IMR-90 (cell line): Measurements from ENCODE around the gene DNAH17. TPM values are rescaled to one million over a fixed set of nuclear protein-coding genes. Genes with fewer than 3 reads are reported as not detected.

Experiments
- ATAC-seq: fragments of 200-7000 bp; cut with Tn5 transposase; 2 replicates; pipeline ENCODE4 v1.9.1; 2020; ENCODE audit warnings: low read depth, mild to moderate bottlenecking, moderate library complexity
- BruUV-seq: library from RNA; stranded (reverse); fragments of 400-500 nt; replicated peaks from 2 replicates; lab custom pipeline; 2021; lab: Mats Ljungman, UMichigan
- CTCF ChIA-PET: fragments of 300-600 bp; formaldehyde crosslinking; extraction: SDS; loops from one replicate; lab custom pipeline; 2021; ENCODE audit warnings: antibody characterized with exemption; lab: Yijun Ruan, JAX
- POLR2A ChIA-PET: fragments of 300-600 bp; sonication (Branson Sonifier 250); formaldehyde crosslinking; loops from one replicate; lab custom pipeline; 2022; ENCODE audit warnings: antibody characterized with exemption; ENCODE audit not compliant: unreplicated experiment; lab: Charles Lee
- DNase-seq: peaks from one replicate; pipeline ENCODE4 v3.0.0; 2013
- H2AFZ ChIP-seq: replicated peaks from 2 replicates; pipeline ENCODE3; 2013; ENCODE audit warnings: low read length, mild to moderate bottlenecking; ENCODE audit not compliant: poor library complexity
- H2AK5ac ChIP-seq: 2 replicates; pipeline ENCODE4 v1.6.1; 2013; ENCODE audit warnings: low read depth, low read length, inconsistent platforms
- H2AK9ac ChIP-seq: replicated peaks from 2 replicates; pipeline ENCODE3; 2013; ENCODE audit warnings: mild to moderate bottlenecking, low read depth, low read length, moderate library complexity; ENCODE audit not compliant: poor library complexity
- H2BK120ac ChIP-seq: 2 replicates; pipeline ENCODE4 v1.6.1; 2013; ENCODE audit warnings: low read depth, low read length, inconsistent platforms
- H2BK15ac ChIP-seq: 3 replicates; pipeline ENCODE4 v1.6.1; 2013; ENCODE audit warnings: low read depth, low read length, inconsistent platforms
- H2BK20ac ChIP-seq: 2 replicates; pipeline ENCODE4 v1.6.1; 2013; ENCODE audit warnings: low read depth, mild to moderate bottlenecking, inconsistent platforms, low read length, moderate library complexity
- H2BK5ac ChIP-seq: 2 replicates; pipeline ENCODE4 v1.6.1; 2013; ENCODE audit warnings: mild to moderate bottlenecking, low read depth, low read length, inconsistent platforms; ENCODE audit not compliant: poor library complexity, severe bottlenecking
- H3K14ac ChIP-seq: replicated peaks from 2 replicates; pipeline ENCODE4 v1.6.1; 2013; ENCODE audit warnings: low read depth, low read length, inconsistent platforms
- H3K18ac ChIP-seq: 2 replicates; pipeline ENCODE4 v1.6.1; 2013; ENCODE audit warnings: low read depth, low read length, control low read depth
- H3K23ac ChIP-seq: 2 replicates; pipeline ENCODE4 v1.6.1; 2013; ENCODE audit warnings: low read depth, low read length, inconsistent platforms
- H3K27ac ChIP-seq: 2 replicates; pipeline ENCODE4 v1.5.1; 2013; ENCODE audit warnings: mild to moderate bottlenecking, control low read depth, low read length; ENCODE audit not compliant: insufficient read depth
- H3K27me3 ChIP-seq: 2 replicates; pipeline ENCODE4 v1.6.1; 2013; ENCODE audit warnings: low read length; ENCODE audit not compliant: control insufficient read depth, insufficient read depth
- H3K36me3 ChIP-seq: 2 replicates; pipeline ENCODE4 v1.6.1; 2013; ENCODE audit warnings: low read length, mixed read lengths; ENCODE audit not compliant: control insufficient read depth, insufficient read depth
- H3K4ac ChIP-seq: 2 replicates; pipeline ENCODE4 v1.6.1; 2013; ENCODE audit warnings: low read depth, low read length, inconsistent platforms
- H3K4me1 ChIP-seq: 2 replicates; pipeline ENCODE4 v1.6.1; 2013; ENCODE audit warnings: low read length, mixed read lengths; ENCODE audit not compliant: control insufficient read depth, insufficient read depth
- H3K4me2 ChIP-seq: 2 replicates; pipeline ENCODE4 v1.6.1; 2013; ENCODE audit warnings: low read depth, mild to moderate bottlenecking, control low read depth, low read length, moderate library complexity
- H3K4me3 ChIP-seq: 2 replicates; pipeline ENCODE4 v1.5.1; 2013; ENCODE audit warnings: low read depth, mild to moderate bottlenecking, control low read depth, low read length, moderate library complexity; ENCODE audit not compliant: insufficient read depth
- H3K56ac ChIP-seq: 2 replicates; pipeline ENCODE4 v1.6.1; 2013; ENCODE audit warnings: low read length, inconsistent platforms; ENCODE audit not compliant: insufficient read depth; ENCODE audit errors: extremely low read depth
- H3K79me1 ChIP-seq, 2 experiments: 2 replicates each; pipeline ENCODE4 v1.6.1; 2013; ENCODE audit warnings: low read length in 2 of 2, inconsistent platforms in 1 of 2, low read depth in 1 of 2
- H3K9ac ChIP-seq: 2 replicates; pipeline ENCODE4 v1.6.1; 2013; ENCODE audit warnings: low read depth, low read length, control low read depth
- H3K9me1 ChIP-seq: 2 replicates; pipeline ENCODE4 v1.6.1; 2013; ENCODE audit warnings: low read length, inconsistent platforms; ENCODE audit not compliant: insufficient read depth
- H3K9me3 ChIP-seq: 2 replicates; pipeline ENCODE4 v1.6.1; 2013; ENCODE audit warnings: low read length; ENCODE audit not compliant: control insufficient read depth, insufficient read depth
- H4K20me1 ChIP-seq: 2 replicates; pipeline ENCODE4 v1.6.1; 2013; ENCODE audit warnings: low read length, inconsistent platforms; ENCODE audit not compliant: insufficient read depth
- H4K5ac ChIP-seq: 2 replicates; pipeline ENCODE4 v1.6.1; 2013; ENCODE audit warnings: mild to moderate bottlenecking, low read depth, low read length, control low read depth
- H4K8ac ChIP-seq, 2 experiments: 2 replicates each; pipeline ENCODE4 v1.6.1; 2013; ENCODE audit warnings: low read depth in 2 of 2, low read length in 2 of 2, control low read depth in 1 of 2, inconsistent platforms in 1 of 2
- H4K91ac ChIP-seq: 2 replicates; pipeline ENCODE4 v1.6.1; 2013; ENCODE audit warnings: low read depth, low read length, inconsistent platforms; ENCODE audit not compliant: insufficient read depth
- BHLHE40 ChIP-seq: fragments of 150-350 bp; IDR thresholded peaks from 2 replicates; pipeline ENCODE4 v1.6.1; 2016; ENCODE audit warnings: mild to moderate bottlenecking, low read depth, low read length
- CEBPB ChIP-seq: IDR thresholded peaks from 2 replicates; pipeline ENCODE4 v1.6.1; 2012; ENCODE audit warnings: low read depth, low read length, improper control_type of control experiment
- CHD1 ChIP-seq: IDR thresholded peaks from 2 replicates; pipeline ENCODE4 v1.6.1; 2012; ENCODE audit warnings: low read depth, low read length, improper control_type of control experiment
- FOS ChIP-seq: fragments of 150-350 bp; IDR thresholded peaks from 2 replicates; pipeline ENCODE4 v1.6.1; 2016; ENCODE audit warnings: low read depth, low read length
- MAFK ChIP-seq: IDR thresholded peaks from 2 replicates; pipeline ENCODE4 v1.6.1; 2012; ENCODE audit warnings: low read depth, low read length, improper control_type of control experiment
- MAZ ChIP-seq: IDR thresholded peaks from 2 replicates; pipeline ENCODE4 v1.6.1; 2012; ENCODE audit warnings: low read depth, mild to moderate bottlenecking, low read length, improper control_type of control experiment, moderate library complexity, borderline replicate concordance
- MXI1 ChIP-seq: IDR thresholded peaks from 2 replicates; pipeline ENCODE4 v1.6.1; 2012; ENCODE audit warnings: low read depth, mild to moderate bottlenecking, low read length, moderate library complexity, borderline replicate concordance
- NFE2L2 ChIP-seq: fragments of 150-350 bp; IDR thresholded peaks from 2 replicates; pipeline ENCODE4 v1.6.1; 2016; ENCODE audit warnings: low read depth, mild to moderate bottlenecking, low read length
- POLR2A ChIP-seq: IDR thresholded peaks from 2 replicates; pipeline ENCODE4 v1.6.1; 2012; ENCODE audit warnings: mild to moderate bottlenecking, low read depth, low read length
- RAD21 ChIP-seq: IDR thresholded peaks from 2 replicates; pipeline ENCODE4 v1.6.1; 2012; ENCODE audit warnings: low read length, improper control_type of control experiment
- RCOR1 ChIP-seq: IDR thresholded peaks from 2 replicates; pipeline ENCODE4 v1.6.1; 2012; ENCODE audit warnings: mild to moderate bottlenecking, low read length, improper control_type of control experiment; ENCODE audit not compliant: insufficient replicate concordance
- RFX5 ChIP-seq: IDR thresholded peaks from 2 replicates; pipeline ENCODE4 v1.8.0; 2012; ENCODE audit warnings: low read depth, mild to moderate bottlenecking, low read length, moderate library complexity
- SMC3 ChIP-seq: fragments of 150-350 bp; IDR thresholded peaks from 2 replicates; pipeline ENCODE4 v1.6.1; 2016; ENCODE audit warnings: low read depth, mild to moderate bottlenecking, antibody characterized with exemption, low read length, moderate library complexity
- WGBS, 2 experiments: methylation state at CpG; one replicate each; pipeline versions ENCODE4 v1.1.5 to v1.1.7; 2013; ENCODE audit warnings: missing lambda C conversion rate in 2 of 2; ENCODE audit not compliant: insufficient read length in 1 of 2; ENCODE audit errors: extremely low coverage in 2 of 2; 5-methylcytosine and 5-hydroxymethylcytosine counted together
- dilution Hi-C: fragments of 300-500 bp; cut with HindIII; formaldehyde crosslinking; loops from one replicate; pipeline ENCODE4 v1.14.3; 2018; ENCODE audit warnings: low sequenced_read_pairs; ENCODE audit not compliant: unreplicated experiment
- in situ Hi-C: fragments of 300-500 bp; cut with MboI; formaldehyde crosslinking; loops from 3 replicates; pipeline ENCODE4 v1.14.3; 2019; ENCODE audit warnings: low sequenced_read_pairs, inconsistent platforms, mixed read lengths
- intact Hi-C: fragments of 100-400 bp; cut with micrococcal nuclease; formaldehyde crosslinking; loops from 2 replicates; pipeline ENCODE4 v1.10.0; 2022
- polyA plus RNA-seq, 3 experiments: library from polyadenylated mRNA; depleted of rRNA; stranded (reverse); fragments of >200 nt; gene quantifications; 2 replicates each; pipeline ENCODE4 v1.2.3, GENCODE V29; 2012; ENCODE audit warnings: low replicate concordance in 1 of 3
- total RNA-seq: library from RNA; depleted of rRNA; stranded (reverse); fragments of >200 nt; gene quantifications from 2 replicates; pipeline ENCODE4 v1.2.3, GENCODE V29; 2012
- TF ChIP-seq, protein P1 (sequence below): fragments of 150-350 bp; IDR thresholded peaks from 2 replicates; pipeline ENCODE4 v1.6.1; 2017; ENCODE audit warnings: mild to moderate bottlenecking, antibody characterized with exemption, low read length, low read depth
- TF ChIP-seq, protein P2 (sequence below): fragments of 150-350 bp; IDR thresholded peaks from 2 replicates; pipeline ENCODE4 v1.6.1; 2016; ENCODE audit warnings: low read depth, mild to moderate bottlenecking, low read length, moderate library complexity, borderline replicate concordance
- TF ChIP-seq, protein P3 (sequence below): conservative IDR thresholded peaks from 2 replicates; pipeline ENCODE4 v1.5.1; 2012; ENCODE audit warnings: mild to moderate bottlenecking, low read depth, low read length, improper control_type of control experiment

DNAH17 gene
- total and polyA plus RNA-seq, 2 of the 4 experiments (the other 2 are of a cell fraction) = not detected

DNA sequence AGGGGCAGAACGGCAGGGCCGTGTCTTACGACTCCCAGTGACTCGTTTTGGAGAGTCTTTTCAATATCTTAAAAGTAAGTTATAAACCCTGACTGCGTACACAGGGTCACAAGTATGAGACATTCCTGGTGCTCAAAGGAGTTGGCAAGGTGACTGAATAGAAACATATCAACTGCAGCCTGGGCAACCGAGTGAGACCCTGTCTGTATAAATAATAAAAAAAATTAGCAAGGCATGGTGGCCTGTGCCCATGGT is 115.5 kb downstream of the DNAH17 start:
- WGBS, 2 experiments = 83% methylated on average over 1 of the region's 6 CpGs; no CpG with 5 or more reads in 1 of the 2 experiments
- H3K4me1 ChIP-seq = no peaks in the 10 kb centered on the region
- intact Hi-C loops = no loop called here

More for the DNA sequence above, 115.5 kb downstream of the DNAH17 start:
- Histone ChIP-seq H3K9ac (no peak overlapping the region), H3K23ac (no peak overlapping the region), H4K91ac (no peak overlapping the region), H2AK9ac (no peak overlapping the region), H3K36me3 (no peaks in the 10 kb centered on the region), H2AFZ (no peak overlapping the region), H4K5ac (no peak overlapping the region), H3K18ac (no peak overlapping the region), H3K9me3 (no peaks in the 10 kb centered on the region), H3K9me1 (no peaks in the 10 kb centered on the region), H4K20me1 (no peaks in the 10 kb centered on the region), H3K27ac (no peak overlapping the region), H3K56ac (no peak overlapping the region), H2BK120ac (no peak overlapping the region), H3K27me3 (peaks cover 7% of the 10 kb centered on the region), H3K79me1 (no peaks in the 10 kb centered on the region), H2BK20ac (no peak overlapping the region), H2BK5ac (no peak overlapping the region), H3K14ac (no peak overlapping the region), H3K4ac (no peak overlapping the region), H3K4me3 (no peak overlapping the region), H2AK5ac (no peak overlapping the region), H2BK15ac (no peak overlapping the region), H3K4me2 (no peak overlapping the region), H4K8ac (no peak overlapping the region)
- BruUV-seq = no TSS peak
- POLR2A ChIA-PET = no interaction called here
- DNase-seq (no peak), ATAC-seq (no peak)
- dilution Hi-C loops = no loop called here
- CTCF ChIA-PET = no interaction called here
- TF ChIP-seq RFX5 (no peak), CHD1 (no peak), SMC3 (no peak), BHLHE40 (no peak), MAZ (no peak), POLR2A (no peak), MAFK (no peak), NFE2L2 (no peak), MXI1 (no peak), RCOR1 (no peak), RAD21 (no peak), CEBPB (no peak), FOS (no peak)
- TF ChIP-seq, protein P1, sequence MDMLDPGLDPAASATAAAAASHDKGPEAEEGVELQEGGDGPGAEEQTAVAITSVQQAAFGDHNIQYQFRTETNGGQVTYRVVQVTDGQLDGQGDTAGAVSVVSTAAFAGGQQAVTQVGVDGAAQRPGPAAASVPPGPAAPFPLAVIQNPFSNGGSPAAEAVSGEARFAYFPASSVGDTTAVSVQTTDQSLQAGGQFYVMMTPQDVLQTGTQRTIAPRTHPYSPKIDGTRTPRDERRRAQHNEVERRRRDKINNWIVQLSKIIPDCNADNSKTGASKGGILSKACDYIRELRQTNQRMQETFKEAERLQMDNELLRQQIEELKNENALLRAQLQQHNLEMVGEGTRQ = no peak
- TF ChIP-seq, protein P2, sequence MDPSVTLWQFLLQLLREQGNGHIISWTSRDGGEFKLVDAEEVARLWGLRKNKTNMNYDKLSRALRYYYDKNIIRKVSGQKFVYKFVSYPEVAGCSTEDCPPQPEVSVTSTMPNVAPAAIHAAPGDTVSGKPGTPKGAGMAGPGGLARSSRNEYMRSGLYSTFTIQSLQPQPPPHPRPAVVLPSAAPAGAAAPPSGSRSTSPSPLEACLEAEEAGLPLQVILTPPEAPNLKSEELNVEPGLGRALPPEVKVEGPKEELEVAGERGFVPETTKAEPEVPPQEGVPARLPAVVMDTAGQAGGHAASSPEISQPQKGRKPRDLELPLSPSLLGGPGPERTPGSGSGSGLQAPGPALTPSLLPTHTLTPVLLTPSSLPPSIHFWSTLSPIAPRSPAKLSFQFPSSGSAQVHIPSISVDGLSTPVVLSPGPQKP = no peak
- TF ChIP-seq, protein P3, sequence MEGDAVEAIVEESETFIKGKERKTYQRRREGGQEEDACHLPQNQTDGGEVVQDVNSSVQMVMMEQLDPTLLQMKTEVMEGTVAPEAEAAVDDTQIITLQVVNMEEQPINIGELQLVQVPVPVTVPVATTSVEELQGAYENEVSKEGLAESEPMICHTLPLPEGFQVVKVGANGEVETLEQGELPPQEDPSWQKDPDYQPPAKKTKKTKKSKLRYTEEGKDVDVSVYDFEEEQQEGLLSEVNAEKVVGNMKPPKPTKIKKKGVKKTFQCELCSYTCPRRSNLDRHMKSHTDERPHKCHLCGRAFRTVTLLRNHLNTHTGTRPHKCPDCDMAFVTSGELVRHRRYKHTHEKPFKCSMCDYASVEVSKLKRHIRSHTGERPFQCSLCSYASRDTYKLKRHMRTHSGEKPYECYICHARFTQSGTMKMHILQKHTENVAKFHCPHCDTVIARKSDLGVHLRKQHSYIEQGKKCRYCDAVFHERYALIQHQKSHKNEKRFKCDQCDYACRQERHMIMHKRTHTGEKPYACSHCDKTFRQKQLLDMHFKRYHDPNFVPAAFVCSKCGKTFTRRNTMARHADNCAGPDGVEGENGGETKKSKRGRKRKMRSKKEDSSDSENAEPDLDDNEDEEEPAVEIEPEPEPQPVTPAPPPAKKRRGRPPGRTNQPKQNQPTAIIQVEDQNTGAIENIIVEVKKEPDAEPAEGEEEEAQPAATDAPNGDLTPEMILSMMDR = no peak
- in situ Hi-C loops = no loop called here
